HepG2 (cell line): ENCODE data around the gene KIAA0319L.

Experiments used
- ARNTL ChIP-seq: sonication (generic); formaldehyde crosslinking; IDR thresholded peaks from 2 replicates; pipeline ENCODE4 v1.4.0; 2020; ENCODE audit warnings: mild to moderate bottlenecking, missing genetic modification reagents
- ESRRA ChIP-seq: sonication (generic); formaldehyde crosslinking; IDR thresholded peaks from 2 replicates; pipeline ENCODE4 v1.5.1; 2020; ENCODE audit warnings: mild to moderate bottlenecking, low read depth, missing genetic modification reagents
- FOXJ3 ChIP-seq: sonication (generic); formaldehyde crosslinking; IDR thresholded peaks from 2 replicates; pipeline ENCODE4 v1.4.0; 2020; ENCODE audit warnings: missing genetic modification reagents, mild to moderate bottlenecking, borderline replicate concordance
- HDAC1 ChIP-seq: sonication (generic); formaldehyde crosslinking; IDR thresholded peaks from 2 replicates; pipeline ENCODE4 v1.5.1; 2020; ENCODE audit warnings: mild to moderate bottlenecking, missing genetic modification reagents
- PHF8 ChIP-seq: sonication (generic); formaldehyde crosslinking; IDR thresholded peaks from 2 replicates; pipeline ENCODE4 v1.5.0; 2020; ENCODE audit warnings: missing genetic modification reagents
- POLR2AphosphoS5 ChIP-seq: IDR thresholded peaks from 2 replicates; pipeline ENCODE4 v1.6.1; 2012; ENCODE audit warnings: low read depth, low read length
- RFX5 ChIP-seq: IDR thresholded peaks from 2 replicates; pipeline ENCODE4 v1.6.1; 2011; ENCODE audit warnings: low read depth, low read length, improper control_type of control experiment
- ZMAT3 ChIP-seq: sonication (generic); formaldehyde crosslinking; conservative IDR thresholded peaks from 2 replicates; pipeline ENCODE4 v1.7.0; 2021; ENCODE audit warnings: missing genetic modification reagents
- ZNF235 ChIP-seq: sonication (generic); formaldehyde crosslinking; IDR thresholded peaks from 2 replicates; pipeline ENCODE4 v1.8.1; 2023; ENCODE audit warnings: mild to moderate bottlenecking, missing genetic modification reagents, borderline replicate concordance
- ZNF468 ChIP-seq: sonication (generic); formaldehyde crosslinking; IDR thresholded peaks from 2 replicates; pipeline ENCODE4 v1.8.0; 2022; ENCODE audit warnings: mild to moderate bottlenecking, moderate library complexity, missing genetic modification reagents
- ZNF761 ChIP-seq: sonication (generic); formaldehyde crosslinking; conservative IDR thresholded peaks from 2 replicates; pipeline ENCODE4 v1.4.0; 2020; ENCODE audit warnings: mild to moderate bottlenecking, missing genetic modification reagents
- ZZZ3 ChIP-seq: sonication (generic); formaldehyde crosslinking; IDR thresholded peaks from 2 replicates; pipeline ENCODE4 v1.4.0; 2020; ENCODE audit warnings: missing genetic modification reagents, mild to moderate bottlenecking, borderline replicate concordance
- TF ChIP-seq, protein P1 (sequence below): sonication (generic); formaldehyde crosslinking; IDR thresholded peaks from 2 replicates; pipeline ENCODE4 v1.4.0; 2020; ENCODE audit warnings: mild to moderate bottlenecking, low read depth, missing genetic modification reagents

DNA sequence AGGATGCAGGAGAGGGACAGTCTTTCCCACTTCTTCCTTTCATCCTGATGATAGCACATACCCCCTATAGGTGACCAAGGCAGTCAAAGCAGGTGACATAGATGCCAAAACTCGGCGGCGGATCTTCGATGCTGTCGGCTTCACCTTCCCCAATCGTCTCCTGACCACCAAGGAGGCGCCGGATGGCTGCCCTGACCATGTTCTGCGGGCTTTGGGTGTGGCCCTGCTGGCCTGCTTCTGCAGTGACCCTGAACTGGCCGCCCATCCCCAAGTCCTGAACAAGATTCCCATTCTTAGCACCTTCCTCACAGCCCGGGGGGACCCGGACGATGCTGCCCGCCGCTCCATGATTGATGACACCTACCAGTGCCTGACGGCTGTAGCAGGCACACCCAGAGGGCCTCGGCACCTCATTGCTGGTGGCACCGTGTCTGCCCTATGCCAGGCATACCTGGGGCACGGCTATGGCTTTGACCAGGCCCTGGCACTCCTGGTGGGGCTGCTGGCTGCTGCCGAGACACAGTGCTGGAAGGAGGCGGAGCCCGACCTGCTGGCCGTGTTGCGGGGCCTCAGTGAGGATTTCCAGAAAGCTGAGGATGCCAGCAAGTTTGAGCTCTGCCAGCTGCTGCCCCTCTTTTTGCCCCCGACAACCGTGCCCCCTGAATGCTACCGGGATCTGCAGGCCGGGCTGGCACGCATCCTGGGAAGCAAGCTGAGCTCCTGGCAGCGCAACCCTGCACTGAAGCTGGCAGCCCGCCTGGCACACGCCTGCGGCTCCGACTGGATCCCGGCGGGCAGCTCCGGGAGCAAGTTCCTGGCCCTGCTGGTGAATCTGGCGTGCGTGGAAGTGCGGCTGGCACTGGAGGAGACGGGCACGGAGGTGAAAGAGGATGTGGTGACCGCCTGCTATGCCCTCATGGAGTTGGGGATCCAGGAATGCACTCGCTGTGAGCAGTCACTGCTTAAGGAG, 3.3 kb upstream of the KIAA0319L start:
- TF ChIP-seq ZNF761 (CRISPR knock-in tag), result no peak
- TF ChIP-seq RFX5, result no peak
- TF ChIP-seq FOXJ3 (CRISPR knock-in tag), result no peak
- no peak for TF ChIP-seq ARNTL (CRISPR knock-in tag)
- TF ChIP-seq HDAC1, result no peak
- no peak for TF ChIP-seq ZMAT3
- TF ChIP-seq ESRRA (CRISPR knock-in tag), result no peak
- TF ChIP-seq POLR2AphosphoS5, result no peak
- no peak for TF ChIP-seq ZNF235 (CRISPR knock-in tag)
- TF ChIP-seq ZZZ3 (CRISPR knock-in tag), result no peak
- no peak for TF ChIP-seq ZNF468 (CRISPR knock-in tag)
- TF ChIP-seq PHF8 (CRISPR knock-in tag), result no peak
- TF ChIP-seq, protein P1, sequence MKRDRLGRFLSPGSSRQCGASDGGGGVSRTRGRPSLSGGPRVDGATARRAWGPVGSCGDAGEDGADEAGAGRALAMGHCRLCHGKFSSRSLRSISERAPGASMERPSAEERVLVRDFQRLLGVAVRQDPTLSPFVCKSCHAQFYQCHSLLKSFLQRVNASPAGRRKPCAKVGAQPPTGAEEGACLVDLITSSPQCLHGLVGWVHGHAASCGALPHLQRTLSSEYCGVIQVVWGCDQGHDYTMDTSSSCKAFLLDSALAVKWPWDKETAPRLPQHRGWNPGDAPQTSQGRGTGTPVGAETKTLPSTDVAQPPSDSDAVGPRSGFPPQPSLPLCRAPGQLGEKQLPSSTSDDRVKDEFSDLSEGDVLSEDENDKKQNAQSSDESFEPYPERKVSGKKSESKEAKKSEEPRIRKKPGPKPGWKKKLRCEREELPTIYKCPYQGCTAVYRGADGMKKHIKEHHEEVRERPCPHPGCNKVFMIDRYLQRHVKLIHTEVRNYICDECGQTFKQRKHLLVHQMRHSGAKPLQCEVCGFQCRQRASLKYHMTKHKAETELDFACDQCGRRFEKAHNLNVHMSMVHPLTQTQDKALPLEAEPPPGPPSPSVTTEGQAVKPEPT (CRISPR knock-in tag), result no peak
